ENCODE results near the gene FOXN3.

Gene FOXN3

GRCh38 chr14:89352976-89353765, 63.9 kb downstream of the FOXN3 start:
- POLR2A ChIA-PET, result no interaction called here
- CTCF ChIA-PET, result interaction anchor here (0.6 to 0.7 kb wide), 2 partner anchors 24 to 252 kb away, joined by 3 to 5 read pairs; no protein-coding TSS in a partner anchor

DNA sequence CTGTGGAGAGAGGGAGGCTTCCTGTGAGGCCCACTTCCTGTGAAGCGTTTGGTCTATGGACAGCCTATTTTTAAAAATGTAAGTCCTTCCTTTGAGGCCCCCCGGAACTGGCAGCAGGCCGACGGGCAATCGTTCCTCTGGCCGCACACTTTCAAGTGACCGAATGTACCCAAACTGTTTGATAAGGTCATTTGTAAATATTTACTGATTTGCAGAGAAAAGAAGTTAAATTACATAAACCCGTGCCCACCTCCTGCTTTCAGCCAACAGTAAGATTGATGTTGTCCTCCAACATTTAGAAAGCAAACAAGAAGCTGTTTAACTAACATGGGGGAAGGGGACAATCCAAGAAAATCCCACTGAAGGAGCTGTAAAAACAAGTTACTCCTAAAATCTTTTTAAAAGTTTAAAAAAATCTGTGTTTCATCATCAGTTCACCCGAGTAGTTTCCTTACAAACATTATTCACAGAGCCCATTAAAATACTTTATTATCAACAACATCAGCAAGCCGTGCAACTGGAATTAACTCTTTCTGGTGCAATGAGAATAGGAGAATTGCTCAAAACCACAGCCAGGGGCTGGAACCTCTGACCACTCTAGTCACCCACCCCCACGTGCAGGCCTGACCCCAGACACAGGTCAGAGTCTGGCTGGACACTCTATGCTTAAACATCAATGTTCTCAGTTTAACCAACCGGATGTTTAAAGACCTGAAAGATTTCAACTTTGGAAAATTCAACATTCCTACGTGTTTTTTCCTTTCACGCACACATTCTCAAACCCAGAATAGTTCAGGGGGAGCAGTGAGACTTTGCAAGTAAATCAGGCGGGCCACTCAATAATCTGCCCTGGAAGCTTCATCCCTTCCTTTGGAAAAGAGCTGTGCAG, 65.3 kb downstream of the FOXN3 start:
- CTCF ChIA-PET, result no interaction called here
- DNase-seq (ENCODE audit: extremely low spot score), result no peak
- no peak for TF ChIP-seq SP1 (IDR thresholded peaks at IDR 0.05)
- no peak for TF ChIP-seq BHLHE40 (IDR thresholded peaks at IDR 0.05; ENCODE audit: borderline replicate concordance)
- TF ChIP-seq NFRKB (IDR thresholded peaks at IDR 0.05), result no peak
- no peak for TF ChIP-seq FOXA1 (IDR thresholded peaks at IDR 0.05)
- TF ChIP-seq, protein P1, sequence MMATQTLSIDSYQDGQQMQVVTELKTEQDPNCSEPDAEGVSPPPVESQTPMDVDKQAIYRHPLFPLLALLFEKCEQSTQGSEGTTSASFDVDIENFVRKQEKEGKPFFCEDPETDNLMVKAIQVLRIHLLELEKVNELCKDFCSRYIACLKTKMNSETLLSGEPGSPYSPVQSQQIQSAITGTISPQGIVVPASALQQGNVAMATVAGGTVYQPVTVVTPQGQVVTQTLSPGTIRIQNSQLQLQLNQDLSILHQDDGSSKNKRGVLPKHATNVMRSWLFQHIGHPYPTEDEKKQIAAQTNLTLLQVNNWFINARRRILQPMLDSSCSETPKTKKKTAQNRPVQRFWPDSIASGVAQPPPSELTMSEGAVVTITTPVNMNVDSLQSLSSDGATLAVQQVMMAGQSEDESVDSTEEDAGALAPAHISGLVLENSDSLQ (IDR thresholded peaks at IDR 0.05), result 0 out of 2 replicates have a peak, but pooled peaks have one; percentile 10
- TF ChIP-seq FOXK2 (IDR thresholded peaks at IDR 0.05), result no peak
- POLR2A ChIA-PET, result no interaction called here

More at GRCh38 chr14:89352976-89353765, 63.9 kb downstream of the FOXN3 start:
- no peak for DNase-seq (ENCODE audit: extremely low spot score)
- no peak for TF ChIP-seq ZNF384 (IDR thresholded peaks at IDR 0.05)

GRCh38 chr14:89351221-89351515, 65.9 kb downstream of the FOXN3 start:
- ChIA-PET CTCF (no interaction called here), POLR2A (no interaction called here)
- DNase-seq (ENCODE audit: extremely low spot score), result no peak
- TF ChIP-seq SUZ12 (IDR thresholded peaks at IDR 0.05), result no peak
- no peak for TF ChIP-seq L3MBTL2 (conservative IDR thresholded peaks at IDR 0.05)

GRCh38 chr14:89350152-89350551, 66.9 kb downstream of the FOXN3 start:
- CTCF ChIA-PET, result no interaction called here
- POLR2A ChIA-PET, result no interaction called here
- no peak for DNase-seq (ENCODE audit: extremely low spot score)
- TF ChIP-seq ARNT (IDR thresholded peaks at IDR 0.05) (no peak), ELF4 (IDR thresholded peaks at IDR 0.05) (no peak), FOXK2 (IDR thresholded peaks at IDR 0.05) (no peak), LEF1 (IDR thresholded peaks at IDR 0.05; ENCODE audit: borderline replicate concordance) (no peak), SUZ12 (IDR thresholded peaks at IDR 0.05) (no peak), CTBP1 (IDR thresholded peaks at IDR 0.05; ENCODE audit: borderline replicate concordance) (no peak), NFRKB (IDR thresholded peaks at IDR 0.05) (no peak), HDGF (IDR thresholded peaks at IDR 0.05; ENCODE audit: borderline replicate concordance) (no peak)
- TF ChIP-seq, protein P1 (IDR thresholded peaks at IDR 0.05), result no peak

- no peak for TF ChIP-seq BHLHE40 (IDR thresholded peaks at IDR 0.05; ENCODE audit: borderline replicate concordance)
- TF ChIP-seq, protein P1 (IDR thresholded peaks at IDR 0.05), result no peak
- no peak for TF ChIP-seq FOXK2 (IDR thresholded peaks at IDR 0.05)
- no peak for TF ChIP-seq SP1 (IDR thresholded peaks at IDR 0.05)
- TF ChIP-seq FOXM1 (IDR thresholded peaks at IDR 0.05; ENCODE audit: borderline replicate concordance), result no peak
- no peak for TF ChIP-seq FOXA1 (IDR thresholded peaks at IDR 0.05)
- no peak for TF ChIP-seq ZNF384 (IDR thresholded peaks at IDR 0.05)
- no peak for TF ChIP-seq TARDBP (IDR thresholded peaks at IDR 0.05)
- no peak for TF ChIP-seq ELF4 (IDR thresholded peaks at IDR 0.05)
- TF ChIP-seq L3MBTL2 (conservative IDR thresholded peaks at IDR 0.05), result no peak
- TF ChIP-seq NFRKB (IDR thresholded peaks at IDR 0.05), result no peak
- no peak for TF ChIP-seq SUZ12 (IDR thresholded peaks at IDR 0.05)
- TF ChIP-seq ARNT (IDR thresholded peaks at IDR 0.05), result no peak
- no peak for TF ChIP-seq CTBP1 (IDR thresholded peaks at IDR 0.05; ENCODE audit: borderline replicate concordance)
- TF ChIP-seq HDGF (IDR thresholded peaks at IDR 0.05; ENCODE audit: borderline replicate concordance), result no peak
- TF ChIP-seq LEF1 (IDR thresholded peaks at IDR 0.05; ENCODE audit: borderline replicate concordance), result no peak
- CTCF ChIA-PET, result no interaction called here
- DNase-seq (ENCODE audit: extremely low spot score), result no peak
- POLR2A ChIA-PET, result no interaction called here
Measured at GRCh38 chr14:89349171-89350008, 67.6 kb downstream of the FOXN3 start.

- no peak for DNase-seq (ENCODE audit: extremely low spot score)
- ChIA-PET POLR2A (no interaction called here), CTCF (no interaction called here)
- TF ChIP-seq BHLHE40 (IDR thresholded peaks at IDR 0.05; ENCODE audit: borderline replicate concordance) (no peak), NFRKB (IDR thresholded peaks at IDR 0.05) (no peak), LEF1 (IDR thresholded peaks at IDR 0.05; ENCODE audit: borderline replicate concordance) (no peak), HDGF (IDR thresholded peaks at IDR 0.05; ENCODE audit: borderline replicate concordance) (no peak), TARDBP (IDR thresholded peaks at IDR 0.05) (no peak), FOXM1 (IDR thresholded peaks at IDR 0.05; ENCODE audit: borderline replicate concordance) (no peak), SUZ12 (IDR thresholded peaks at IDR 0.05) (no peak), ZNF384 (IDR thresholded peaks at IDR 0.05) (no peak), L3MBTL2 (conservative IDR thresholded peaks at IDR 0.05) (no peak), SP1 (IDR thresholded peaks at IDR 0.05) (no peak), FOXK2 (IDR thresholded peaks at IDR 0.05) (no peak), ARNT (IDR thresholded peaks at IDR 0.05) (no peak), ELF4 (IDR thresholded peaks at IDR 0.05) (no peak), FOXA1 (IDR thresholded peaks at IDR 0.05) (no peak), CTBP1 (IDR thresholded peaks at IDR 0.05; ENCODE audit: borderline replicate concordance) (no peak)
- TF ChIP-seq, protein P1 (IDR thresholded peaks at IDR 0.05), result no peak
Measured at GRCh38 chr14:89348722-89349121, 68.3 kb downstream of the FOXN3 start.
